H1 (cell line): Measurements from ENCODE around the gene NOC3L. TPM values are rescaled to one million over a fixed set of nuclear protein-coding genes. Genes with fewer than 3 reads are reported as not detected.
A peak's percentile ranks its signal among the peaks of the same experiment; 100 is the strongest.

Experiments
- CBX5 ChIP-seq: fragments of 300-800, 300-1000 bp; sonication (generic); IDR thresholded peaks from 2 replicates; pipeline ENCODE4 v1.7.1; 2016; ENCODE audit warnings: antibody characterized with exemption, low read length, low read depth
- CTCF ChIP-seq, 3 experiments: IDR thresholded peaks; 1 replicate in 2 of 3; 2 replicates in 1 of 3; pipeline versions ENCODE4 v1.5.1 to v1.6.1; 2011; ENCODE audit warnings: low read length in 3 of 3, mild to moderate bottlenecking in 3 of 3, inconsistent platforms in 2 of 3, low read depth in 1 of 3, moderate library complexity in 1 of 3; ENCODE audit not compliant: insufficient read depth in 1 of 3; ENCODE audit errors: control extremely low read depth in 1 of 3
- NANOG ChIP-seq: IDR thresholded peaks from 2 replicates; pipeline ENCODE4 v1.6.1; 2011; ENCODE audit warnings: low read length, low read depth, mild to moderate bottlenecking, inconsistent platforms; ENCODE audit not compliant: insufficient read depth, poor library complexity, severe bottlenecking
- RXRA ChIP-seq: IDR thresholded peaks from 2 replicates; pipeline ENCODE4 v1.6.1; 2011; ENCODE audit warnings: low read depth, mild to moderate bottlenecking, low read length, moderate library complexity; ENCODE audit not compliant: insufficient read depth
- SRF ChIP-seq: IDR thresholded peaks from 2 replicates; pipeline ENCODE4 v1.6.1; 2011; ENCODE audit warnings: mild to moderate bottlenecking, low read depth, low read length, moderate library complexity
- SUZ12 ChIP-seq: fragments of 200-600 bp; sonication (generic); IDR thresholded peaks from 2 replicates; pipeline ENCODE4 v1.6.1; 2012; ENCODE audit warnings: mild to moderate bottlenecking, inconsistent platforms, low read length, moderate library complexity, mixed read lengths
- TEAD4 ChIP-seq: IDR thresholded peaks from 2 replicates; pipeline ENCODE4 v1.6.1; 2012; ENCODE audit warnings: low read depth, low read length, inconsistent platforms, mixed read lengths
- polyA plus RNA-seq, 7 experiments: library from polyadenylated mRNA; depleted of rRNA in 3 of 7; stranded (reverse) in 5 of 7; unstranded in 2 of 7; fragments of >200 nt in 5 of 7; fragments of 200-250 nt in 2 of 7; gene quantifications; 1 replicate in 5 of 7; 2 replicates in 1 of 7; 4 replicates in 1 of 7; pipeline versions ENCODE4 v1.2.1 to v1.2.3, GENCODE V29; 2011 to 2013; ENCODE audit warnings: missing spikeins in 2 of 7, mixed read lengths in 2 of 7
- total RNA-seq: library from RNA; stranded (reverse); fragmentation: NEBNext Ultra II Directional; extraction: Animal tissue kit (Norgen Biotek cat#: 25700); gene quantifications from 2 replicates; pipeline ENCODE4 v1.2.1, GENCODE V29; 2021
- TF ChIP-seq, protein P1 (sequence below): fragments of 300-600 bp; sonication (generic); IDR thresholded peaks from 2 replicates; pipeline ENCODE4 v1.7.1; 2012; ENCODE audit warnings: low read length, moderate library complexity, mild to moderate bottlenecking, inconsistent platforms; ENCODE audit not compliant: insufficient replicate concordance

The NOC3L gene
- total and polyA plus RNA-seq, 2 of the 8 experiments (the other 6 are each of a cell fraction or from before 2014, with no cell fraction given), result 7.1 to 39.1 TPM

GRCh38 chr10:94402204-94402842 is 39.6 kb upstream of the NOC3L start, which contains the start of gene TBC1D12 (continued):
- TF ChIP-seq, protein P1, sequence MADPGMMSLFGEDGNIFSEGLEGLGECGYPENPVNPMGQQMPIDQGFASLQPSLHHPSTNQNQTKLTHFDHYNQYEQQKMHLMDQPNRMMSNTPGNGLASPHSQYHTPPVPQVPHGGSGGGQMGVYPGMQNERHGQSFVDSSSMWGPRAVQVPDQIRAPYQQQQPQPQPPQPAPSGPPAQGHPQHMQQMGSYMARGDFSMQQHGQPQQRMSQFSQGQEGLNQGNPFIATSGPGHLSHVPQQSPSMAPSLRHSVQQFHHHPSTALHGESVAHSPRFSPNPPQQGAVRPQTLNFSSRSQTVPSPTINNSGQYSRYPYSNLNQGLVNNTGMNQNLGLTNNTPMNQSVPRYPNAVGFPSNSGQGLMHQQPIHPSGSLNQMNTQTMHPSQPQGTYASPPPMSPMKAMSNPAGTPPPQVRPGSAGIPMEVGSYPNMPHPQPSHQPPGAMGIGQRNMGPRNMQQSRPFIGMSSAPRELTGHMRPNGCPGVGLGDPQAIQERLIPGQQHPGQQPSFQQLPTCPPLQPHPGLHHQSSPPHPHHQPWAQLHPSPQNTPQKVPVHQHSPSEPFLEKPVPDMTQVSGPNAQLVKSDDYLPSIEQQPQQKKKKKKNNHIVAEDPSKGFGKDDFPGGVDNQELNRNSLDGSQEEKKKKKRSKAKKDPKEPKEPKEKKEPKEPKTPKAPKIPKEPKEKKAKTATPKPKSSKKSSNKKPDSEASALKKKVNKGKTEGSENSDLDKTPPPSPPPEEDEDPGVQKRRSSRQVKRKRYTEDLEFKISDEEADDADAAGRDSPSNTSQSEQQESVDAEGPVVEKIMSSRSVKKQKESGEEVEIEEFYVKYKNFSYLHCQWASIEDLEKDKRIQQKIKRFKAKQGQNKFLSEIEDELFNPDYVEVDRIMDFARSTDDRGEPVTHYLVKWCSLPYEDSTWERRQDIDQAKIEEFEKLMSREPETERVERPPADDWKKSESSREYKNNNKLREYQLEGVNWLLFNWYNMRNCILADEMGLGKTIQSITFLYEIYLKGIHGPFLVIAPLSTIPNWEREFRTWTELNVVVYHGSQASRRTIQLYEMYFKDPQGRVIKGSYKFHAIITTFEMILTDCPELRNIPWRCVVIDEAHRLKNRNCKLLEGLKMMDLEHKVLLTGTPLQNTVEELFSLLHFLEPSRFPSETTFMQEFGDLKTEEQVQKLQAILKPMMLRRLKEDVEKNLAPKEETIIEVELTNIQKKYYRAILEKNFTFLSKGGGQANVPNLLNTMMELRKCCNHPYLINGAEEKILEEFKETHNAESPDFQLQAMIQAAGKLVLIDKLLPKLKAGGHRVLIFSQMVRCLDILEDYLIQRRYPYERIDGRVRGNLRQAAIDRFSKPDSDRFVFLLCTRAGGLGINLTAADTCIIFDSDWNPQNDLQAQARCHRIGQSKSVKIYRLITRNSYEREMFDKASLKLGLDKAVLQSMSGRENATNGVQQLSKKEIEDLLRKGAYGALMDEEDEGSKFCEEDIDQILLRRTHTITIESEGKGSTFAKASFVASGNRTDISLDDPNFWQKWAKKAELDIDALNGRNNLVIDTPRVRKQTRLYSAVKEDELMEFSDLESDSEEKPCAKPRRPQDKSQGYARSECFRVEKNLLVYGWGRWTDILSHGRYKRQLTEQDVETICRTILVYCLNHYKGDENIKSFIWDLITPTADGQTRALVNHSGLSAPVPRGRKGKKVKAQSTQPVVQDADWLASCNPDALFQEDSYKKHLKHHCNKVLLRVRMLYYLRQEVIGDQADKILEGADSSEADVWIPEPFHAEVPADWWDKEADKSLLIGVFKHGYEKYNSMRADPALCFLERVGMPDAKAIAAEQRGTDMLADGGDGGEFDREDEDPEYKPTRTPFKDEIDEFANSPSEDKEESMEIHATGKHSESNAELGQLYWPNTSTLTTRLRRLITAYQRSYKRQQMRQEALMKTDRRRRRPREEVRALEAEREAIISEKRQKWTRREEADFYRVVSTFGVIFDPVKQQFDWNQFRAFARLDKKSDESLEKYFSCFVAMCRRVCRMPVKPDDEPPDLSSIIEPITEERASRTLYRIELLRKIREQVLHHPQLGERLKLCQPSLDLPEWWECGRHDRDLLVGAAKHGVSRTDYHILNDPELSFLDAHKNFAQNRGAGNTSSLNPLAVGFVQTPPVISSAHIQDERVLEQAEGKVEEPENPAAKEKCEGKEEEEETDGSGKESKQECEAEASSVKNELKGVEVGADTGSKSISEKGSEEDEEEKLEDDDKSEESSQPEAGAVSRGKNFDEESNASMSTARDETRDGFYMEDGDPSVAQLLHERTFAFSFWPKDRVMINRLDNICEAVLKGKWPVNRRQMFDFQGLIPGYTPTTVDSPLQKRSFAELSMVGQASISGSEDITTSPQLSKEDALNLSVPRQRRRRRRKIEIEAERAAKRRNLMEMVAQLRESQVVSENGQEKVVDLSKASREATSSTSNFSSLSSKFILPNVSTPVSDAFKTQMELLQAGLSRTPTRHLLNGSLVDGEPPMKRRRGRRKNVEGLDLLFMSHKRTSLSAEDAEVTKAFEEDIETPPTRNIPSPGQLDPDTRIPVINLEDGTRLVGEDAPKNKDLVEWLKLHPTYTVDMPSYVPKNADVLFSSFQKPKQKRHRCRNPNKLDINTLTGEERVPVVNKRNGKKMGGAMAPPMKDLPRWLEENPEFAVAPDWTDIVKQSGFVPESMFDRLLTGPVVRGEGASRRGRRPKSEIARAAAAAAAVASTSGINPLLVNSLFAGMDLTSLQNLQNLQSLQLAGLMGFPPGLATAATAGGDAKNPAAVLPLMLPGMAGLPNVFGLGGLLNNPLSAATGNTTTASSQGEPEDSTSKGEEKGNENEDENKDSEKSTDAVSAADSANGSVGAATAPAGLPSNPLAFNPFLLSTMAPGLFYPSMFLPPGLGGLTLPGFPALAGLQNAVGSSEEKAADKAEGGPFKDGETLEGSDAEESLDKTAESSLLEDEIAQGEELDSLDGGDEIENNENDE, result no peak
- TF ChIP-seq TEAD4, result 0 out of 2 replicates have a peak, but pooled peaks have one; percentile 42
- no peak for TF ChIP-seq RXRA
- TF ChIP-seq SRF, result no peak
- TF ChIP-seq SUZ12, result no peak; the same call in 1 of the 2 replicates
- TF ChIP-seq CTCF (IDR thresholded peaks at IDR 0.05; ENCODE audit: control extremely low read depth in 1 of 3, insufficient read depth in 1 of 3, low read depth in 1 of 3, low read length in 3 of 3), result no peak
- no peak for TF ChIP-seq CBX5
- TF ChIP-seq NANOG, result no peak
